HG02870 (cell line): ENCODE measurements around the gene TRIO.
"Not testable (repeated sequence)": the region's sequence is repeated elsewhere in the genome, so short reads cannot be mapped to it uniquely, and the experiment has no call there.

Source experiments
- ATAC-seq: cut with Tn5 transposase; IDR thresholded peaks from one replicate; pipeline ENCODE4 v1.9.1; 2021; ENCODE audit warnings: mild to moderate bottlenecking, moderate library complexity; ENCODE audit not compliant: unreplicated experiment

Gene TRIO

GRCh38 chr5:14369780-14370179, 226.6 kb downstream of the TRIO start:
- ATAC-seq, result no peak

- ATAC-seq, result no peak
Measured at GRCh38 chr5:14370386-14370785, 227.2 kb downstream of the TRIO start.

GRCh38 chr5:14373685-14374084, 230.5 kb downstream of the TRIO start:
- no peak for ATAC-seq

GRCh38 chr5:14374100-14374499, 231.0 kb downstream of the TRIO start:
- ATAC-seq, result no peak

GRCh38 chr5:14376789-14377188, 233.6 kb downstream of the TRIO start:
- no peak for ATAC-seq

GRCh38 chr5:14379739-14380497, 236.8 kb downstream of the TRIO start:
- ATAC-seq, result no peak

- no peak for ATAC-seq
Measured at GRCh38 chr5:14380712-14381111, 237.6 kb downstream of the TRIO start.

- no peak for ATAC-seq
Measured at GRCh38 chr5:14382640-14383039, 239.5 kb downstream of the TRIO start.

- no peak for ATAC-seq
Measured at GRCh38 chr5:14383923-14384322, 240.8 kb downstream of the TRIO start.

- no peak for ATAC-seq
Measured at GRCh38 chr5:14385019-14385418, 241.9 kb downstream of the TRIO start.

GRCh38 chr5:14386884-14387624, 243.9 kb downstream of the TRIO start:
- no peak for ATAC-seq

GRCh38 chr5:14388741-14389140, 245.6 kb downstream of the TRIO start:
- ATAC-seq, result no peak

GRCh38 chr5:14392552-14392951, 249.4 kb downstream of the TRIO start:
- not testable (repeated sequence) for ATAC-seq

- no peak for ATAC-seq
Measured at GRCh38 chr5:14394365-14394764, 251.2 kb downstream of the TRIO start.

GRCh38 chr5:14395411-14395810, 252.3 kb downstream of the TRIO start:
- no peak for ATAC-seq

GRCh38 chr5:14396066-14396465, 252.9 kb downstream of the TRIO start:
- ATAC-seq, result no peak

- ATAC-seq, result no peak
Measured at GRCh38 chr5:14396737-14397136, 253.6 kb downstream of the TRIO start.

GRCh38 chr5:14397717-14398116, 254.6 kb downstream of the TRIO start:
- no peak for ATAC-seq

- no peak for ATAC-seq
Measured at GRCh38 chr5:14399054-14399692, 256.0 kb downstream of the TRIO start.

GRCh38 chr5:14400085-14400484, 256.9 kb downstream of the TRIO start:
- ATAC-seq, result no peak

- ATAC-seq, result no peak
Measured at GRCh38 chr5:14400611-14401010, 257.5 kb downstream of the TRIO start.

GRCh38 chr5:14401639-14402038, 258.5 kb downstream of the TRIO start:
- no peak for ATAC-seq
